GM12878 (cell line): Measurements from ENCODE around the gene SMIM12. TPM values are rescaled to one million over a fixed set of nuclear protein-coding genes. Genes with fewer than 3 reads are reported as not detected.

Experiments used
- BMI1 ChIP-seq: fragments of 450-650 bp; IDR thresholded peaks from 2 replicates; pipeline ENCODE4 v1.6.1; 2016; ENCODE audit warnings: mild to moderate bottlenecking, moderate library complexity, borderline replicate concordance
- CUX1 ChIP-seq: IDR thresholded peaks from 2 replicates; pipeline ENCODE4 v1.6.1; 2012; ENCODE audit warnings: improper control_type of control experiment, low read depth, low read length; ENCODE audit not compliant: insufficient replicate concordance
- EZH2 ChIP-seq: IDR thresholded peaks from 2 replicates; pipeline ENCODE4 v1.6.1; 2012; ENCODE audit warnings: low read depth, mild to moderate bottlenecking, control low read depth, inconsistent platforms, low read length, borderline replicate concordance; ENCODE audit not compliant: control insufficient read depth
- HDAC2 ChIP-seq: fragments of 200-600 bp; sonication (generic); IDR thresholded peaks from 2 replicates; pipeline ENCODE4 v1.6.1; 2017
- POLR2A ChIP-seq: IDR thresholded peaks from 2 replicates; pipeline ENCODE4 v1.6.1; 2011; ENCODE audit warnings: low read depth, mild to moderate bottlenecking, low read length
- RELA ChIP-seq: fragments of 450-650 bp; IDR thresholded peaks from 2 replicates; pipeline ENCODE4 v1.8.0; 2014; ENCODE audit warnings: borderline replicate concordance; ENCODE audit not compliant: partially characterized antibody
- SP1 ChIP-seq: IDR thresholded peaks from one replicate; pipeline ENCODE4 v1.6.1; 2011; ENCODE audit warnings: low read depth, low read length
- SREBF1 ChIP-seq: IDR thresholded peaks from 2 replicates; pipeline ENCODE4 v1.6.1; 2012; ENCODE audit warnings: mild to moderate bottlenecking, low read length
- STAT1 ChIP-seq: fragments of 450-650 bp; conservative IDR thresholded peaks from 2 replicates; pipeline ENCODE4 v1.6.1; 2014; ENCODE audit warnings: antibody characterized with exemption, mild to moderate bottlenecking
- TAF1 ChIP-seq: IDR thresholded peaks from 2 replicates; pipeline ENCODE4 v1.6.1; 2011; ENCODE audit warnings: mild to moderate bottlenecking, low read depth, low read length, borderline replicate concordance
- polyA plus RNA-seq, 11 experiments: library from polyadenylated mRNA; depleted of rRNA in 4 of 11; unstranded in 6 of 11; stranded (reverse) in 5 of 11; fragments of >200 nt; fragmentation: Nextera tagmentation in 4 of 11; fragmentation: Illumina TruSeq in 1 of 11; extraction: Ambion mirVana in 4 of 11; extraction: Trizol in 1 of 11; gene quantifications; 1 replicate in 1 of 11; 2 replicates in 10 of 11; pipeline versions ENCODE4 v1.2.1 to v1.2.3, GENCODE V29; 2011 to 2016; ENCODE audit warnings: inconsistent platforms in 2 of 11, missing spikeins in 2 of 11, low read depth in 1 of 11
- total RNA-seq, 4 experiments: library from RNA; depleted of rRNA in 3 of 4; stranded (reverse); fragments of >200 nt in 3 of 4; fragmentation: Illumina TruSeq in 1 of 4; extraction: Trizol in 1 of 4; gene quantifications; 2 replicates each; pipeline versions ENCODE4 v1.2.1 to v1.2.3, GENCODE V29; 2013 to 2021

The SMIM12 gene
- total and polyA plus RNA-seq, 10 of the 15 experiments (the other 5 are each of a cell fraction or from before 2014, with no cell fraction given), result 26.1 to 81.5 (median 44.1) TPM

GRCh38 chr1:34806396-34806795 lies 53.2 kb downstream of the SMIM12 start (continued):
- TF ChIP-seq CUX1 (no peak), TAF1 (no peak), SREBF1 (no peak), SP1 (no peak), EZH2 (no peak), POLR2A (no peak), HDAC2 (no peak), BMI1 (no peak), STAT1 (no peak), RELA (no peak)
- TF ChIP-seq, all 136 proteins: peak for 0
